HepG2 (cell line): ENCODE results near the gene ALB. TPM values are rescaled to one million over a fixed set of nuclear protein-coding genes. Genes with fewer than 3 reads are reported as not detected.

Source experiments
- ATAC-seq: fragments of 200-7000 bp; cut with Tn5 transposase; 3 replicates; pipeline ENCODE4 v1.9.1; 2020; ENCODE audit warnings: mild to moderate bottlenecking, moderate library complexity
- BruUV-seq: library from RNA; stranded (reverse); fragments of 400-500 nt; replicated peaks from 2 replicates; lab custom pipeline; 2021; lab: Mats Ljungman, UMichigan
- CTCF ChIA-PET: fragments of 300-600 bp; formaldehyde crosslinking; extraction: SDS; loops from one replicate; lab custom pipeline; 2021; ENCODE audit warnings: low total read pairs, inconsistent platforms, low intra/inter-chr PET ratio; lab: Yijun Ruan, JAX
- POLR2A ChIA-PET: fragments of 350-600 bp; sonication (Branson Sonifier 250); formaldehyde crosslinking; loops from one replicate; lab custom pipeline; 2020; ENCODE audit warnings: antibody characterized with exemption, inconsistent platforms; lab: Yijun Ruan, JAX
- DNase-seq: peaks from one replicate; pipeline ENCODE4 v3.0.0-alpha.2; 2015; ENCODE audit warnings: low spot score
- FAIRE-seq: peaks from 3 replicates; lab custom pipeline; 2011; peaks lifted over from hg19 to GRCh38; lab: Jason Lieb, UNC
- H2AFZ ChIP-seq: one replicate; pipeline ENCODE4 v1.6.1; 2011; ENCODE audit warnings: low read length, inconsistent platforms
- H3K27ac ChIP-seq: fragments of 300-600 bp; 3 replicates; pipeline ENCODE4 v1.8.0; 2011; ENCODE audit warnings: mixed run types, mild to moderate bottlenecking, mixed read lengths, low read length, inconsistent platforms; ENCODE audit not compliant: insufficient read depth; ENCODE audit errors: extremely low read length
- H3K27me3 ChIP-seq, 2 experiments: fragments of 200-600 bp in 1 of 2; 2 replicates in 1 of 2; 3 replicates in 1 of 2; pipeline versions ENCODE4 v1.6.0 to v1.8.0; 2011; ENCODE audit warnings: low read length in 2 of 2, mild to moderate bottlenecking in 2 of 2, moderate library complexity in 2 of 2, inconsistent platforms in 1 of 2; ENCODE audit not compliant: insufficient read depth in 2 of 2, control insufficient read depth in 1 of 2
- H3K36me3 ChIP-seq, 2 experiments: fragments of 200-600 bp in 1 of 2; replicated peaks in 1 of 2; 2 replicates in 1 of 2; 3 replicates in 1 of 2; pipeline versions ENCODE4 v1.5.1 to v1.8.0; 2011; ENCODE audit warnings: low read length in 2 of 2, inconsistent platforms in 1 of 2; ENCODE audit not compliant: insufficient read depth in 2 of 2, control insufficient read depth in 1 of 2
- H3K4me1 ChIP-seq: 2 replicates; pipeline ENCODE4 v1.5.1; 2012; ENCODE audit warnings: low read length, inconsistent platforms; ENCODE audit not compliant: insufficient read depth
- H3K4me2 ChIP-seq: 2 replicates; pipeline ENCODE4 v1.6.0; 2011; ENCODE audit warnings: low read depth, low read length, inconsistent platforms
- H3K4me3 ChIP-seq, 3 experiments: fragments of 200-600 bp in 1 of 3; sonication (generic), shearing (Covaris generic) in 1 of 3; replicated peaks in 1 of 3; 2 replicates each; pipeline ENCODE4 v1.5.1; 2011 to 2016; ENCODE audit warnings: low read length in 3 of 3, inconsistent platforms in 2 of 3, low read depth in 2 of 3, mild to moderate bottlenecking in 2 of 3, control low read depth in 1 of 3, mixed read lengths in 1 of 3; ENCODE audit not compliant: insufficient read depth in 1 of 3
- H3K79me2 ChIP-seq: one replicate; pipeline ENCODE4 v1.6.1; 2011; ENCODE audit warnings: low read length, inconsistent platforms; ENCODE audit not compliant: insufficient read depth
- H3K9ac ChIP-seq: 2 replicates; pipeline ENCODE4 v1.6.0; 2011; ENCODE audit warnings: mild to moderate bottlenecking, low read depth, low read length, inconsistent platforms; ENCODE audit not compliant: insufficient read depth
- H3K9me3 ChIP-seq: 2 replicates; pipeline ENCODE4 v1.5.1; 2012; ENCODE audit warnings: mild to moderate bottlenecking, low read length
- H4K20me1 ChIP-seq: 2 replicates; pipeline ENCODE4 v1.6.0; 2011; ENCODE audit warnings: inconsistent platforms, mild to moderate bottlenecking, low read length, moderate library complexity; ENCODE audit not compliant: insufficient read depth
- ADNP ChIP-seq: sonication (generic); formaldehyde crosslinking; IDR thresholded peaks from 2 replicates; pipeline ENCODE4 v1.4.0; 2020; ENCODE audit warnings: missing genetic modification reagents
- CENPT ChIP-seq: sonication (generic); formaldehyde crosslinking; IDR thresholded peaks from 2 replicates; pipeline ENCODE4 v1.8.0; 2022; ENCODE audit warnings: low read depth, mild to moderate bottlenecking, moderate library complexity, missing genetic modification reagents
- ELF1 ChIP-seq: sonication (generic); formaldehyde crosslinking; IDR thresholded peaks from 2 replicates; pipeline ENCODE4 v1.4.0; 2020; ENCODE audit warnings: missing genetic modification reagents
- FOXK2 ChIP-seq: fragments of 450-650 bp; IDR thresholded peaks from 2 replicates; pipeline ENCODE4 v1.6.1; 2016
- FOXO1 ChIP-seq: sonication (generic); formaldehyde crosslinking; IDR thresholded peaks from 2 replicates; pipeline ENCODE4 v1.4.0; 2020; ENCODE audit warnings: missing genetic modification reagents
- IRX3 ChIP-seq: sonication (generic); formaldehyde crosslinking; IDR thresholded peaks from 2 replicates; pipeline ENCODE4 v1.8.1; 2023; ENCODE audit warnings: mild to moderate bottlenecking, low read depth, missing genetic modification reagents, borderline replicate concordance
- NFIC ChIP-seq: IDR thresholded peaks from 2 replicates; pipeline ENCODE4 v1.6.1; 2012; ENCODE audit warnings: mild to moderate bottlenecking, low read length, inconsistent platforms
- PLRG1 ChIP-seq: fragments of 450-650 bp; conservative IDR thresholded peaks from 2 replicates; pipeline ENCODE4 v1.6.1; 2016
- POLR2AphosphoS5 ChIP-seq: IDR thresholded peaks from 2 replicates; pipeline ENCODE4 v1.6.1; 2012; ENCODE audit warnings: low read depth, low read length
- RBM39 ChIP-seq: fragments of 200-400 bp; formaldehyde crosslinking; IDR thresholded peaks from one replicate; pipeline ENCODE4 v1.6.1; 2018; ENCODE audit warnings: antibody characterized with exemption, mild to moderate bottlenecking, low read depth, low read length; ENCODE audit not compliant: poor library complexity, severe bottlenecking
- TBL1XR1 ChIP-seq: fragments of 150-350 bp; IDR thresholded peaks from 2 replicates; pipeline ENCODE4 v1.6.1; 2014; ENCODE audit warnings: borderline replicate concordance, low read length; ENCODE audit not compliant: partially characterized antibody
- WIZ ChIP-seq: sonication (generic); formaldehyde crosslinking; IDR thresholded peaks from 2 replicates; pipeline ENCODE4 v1.5.1; 2020; ENCODE audit warnings: mild to moderate bottlenecking, missing genetic modification reagents
- XRCC5 ChIP-seq: fragments of 200-400 bp; formaldehyde crosslinking; optimal IDR thresholded peaks from 2 replicates; pipeline ENCODE3; 2017; ENCODE audit warnings: mild to moderate bottlenecking, low read length
- YEATS2 ChIP-seq: sonication (generic); formaldehyde crosslinking; IDR thresholded peaks from 2 replicates; pipeline ENCODE4 v1.4.0; 2020; ENCODE audit warnings: missing genetic modification reagents, borderline replicate concordance
- ZMYM4 ChIP-seq: sonication (generic); formaldehyde crosslinking; IDR thresholded peaks from 2 replicates; pipeline ENCODE4 v1.8.1; 2023; ENCODE audit warnings: mild to moderate bottlenecking, missing genetic modification reagents
- ZNF260 ChIP-seq: sonication (generic); formaldehyde crosslinking; IDR thresholded peaks from 2 replicates; pipeline ENCODE4 v1.4.0; 2020; ENCODE audit warnings: missing genetic modification reagents, low read depth, mild to moderate bottlenecking, borderline replicate concordance
- ZNF354B ChIP-seq: sonication (generic); formaldehyde crosslinking; IDR thresholded peaks from 2 replicates; pipeline ENCODE4 v1.8.0; 2022; ENCODE audit warnings: mild to moderate bottlenecking, missing genetic modification reagents
- ZNF468 ChIP-seq: sonication (generic); formaldehyde crosslinking; IDR thresholded peaks from 2 replicates; pipeline ENCODE4 v1.8.0; 2022; ENCODE audit warnings: mild to moderate bottlenecking, moderate library complexity, missing genetic modification reagents
- ZNF546 ChIP-seq: sonication (generic); formaldehyde crosslinking; conservative IDR thresholded peaks from 2 replicates; pipeline ENCODE4 v1.8.1; 2023; ENCODE audit warnings: mild to moderate bottlenecking, missing genetic modification reagents
- ZNF775 ChIP-seq: sonication (generic); formaldehyde crosslinking; IDR thresholded peaks from 2 replicates; pipeline ENCODE4 v1.4.0; 2020; ENCODE audit warnings: missing genetic modification reagents, mild to moderate bottlenecking, moderate library complexity, borderline replicate concordance
- WGBS: methylation state at CpG from one replicate; pipeline ENCODE4 v1.1.6; 2017; ENCODE audit warnings: low lambda C conversion rate; 5-methylcytosine and 5-hydroxymethylcytosine counted together
- in situ Hi-C: cut with HindIII; loops from 2 replicates; pipeline ENCODE4 v1.10.0; 2017; ENCODE audit warnings: low pct_unique_long_range_greater_than_20kb; ENCODE audit not compliant: extremely low pct_ligation_motif_present
- intact Hi-C: fragments of 100-400 bp; cut with micrococcal nuclease; formaldehyde crosslinking; loops from one replicate; pipeline ENCODE4 v1.10.0; 2022; ENCODE audit not compliant: unreplicated experiment
- polyA plus RNA-seq, 8 experiments: library from polyadenylated mRNA; depleted of rRNA in 3 of 8; stranded (reverse) in 7 of 8; unstranded in 1 of 8; fragments of >200 nt; fragmentation: Illumina TruSeq in 4 of 8; extraction: Trizol in 4 of 8; gene quantifications; 2 replicates each; pipeline versions ENCODE4 v1.2.1 to v1.2.3, GENCODE V29; 2011 to 2016; ENCODE audit warnings: low read depth in 4 of 8, missing spikeins in 1 of 8, mixed read lengths in 1 of 8; ENCODE audit not compliant: insufficient read depth in 1 of 8
- total RNA-seq, 5 experiments: library from RNA; depleted of rRNA; stranded (reverse); fragments of >200 nt; fragmentation: Illumina TruSeq; extraction: Trizol; gene quantifications; 2 replicates each; pipeline ENCODE4 v1.2.3, GENCODE V29; 2016; ENCODE audit warnings: low read depth in 1 of 5
- TF ChIP-seq, protein P1 (sequence below): sonication (generic); formaldehyde crosslinking; conservative IDR thresholded peaks from 2 replicates; pipeline ENCODE4 v1.8.0; 2022; ENCODE audit warnings: mild to moderate bottlenecking, moderate library complexity, missing genetic modification reagents
- TF ChIP-seq, protein P2 (sequence below): sonication (generic); formaldehyde crosslinking; IDR thresholded peaks from 2 replicates; pipeline ENCODE4 v1.5.1; 2020; ENCODE audit warnings: mild to moderate bottlenecking, missing genetic modification reagents, moderate library complexity
- TF ChIP-seq, protein P3 (sequence below): IDR thresholded peaks from 2 replicates; pipeline ENCODE4 v1.6.1; 2012; ENCODE audit warnings: inconsistent platforms

The ALB gene
- total and polyA plus RNA-seq, 2 of the 13 experiments (the other 11 are each of a cell fraction or from before 2014, with no cell fraction given) = 22,259 to 22,625 TPM

DNA sequence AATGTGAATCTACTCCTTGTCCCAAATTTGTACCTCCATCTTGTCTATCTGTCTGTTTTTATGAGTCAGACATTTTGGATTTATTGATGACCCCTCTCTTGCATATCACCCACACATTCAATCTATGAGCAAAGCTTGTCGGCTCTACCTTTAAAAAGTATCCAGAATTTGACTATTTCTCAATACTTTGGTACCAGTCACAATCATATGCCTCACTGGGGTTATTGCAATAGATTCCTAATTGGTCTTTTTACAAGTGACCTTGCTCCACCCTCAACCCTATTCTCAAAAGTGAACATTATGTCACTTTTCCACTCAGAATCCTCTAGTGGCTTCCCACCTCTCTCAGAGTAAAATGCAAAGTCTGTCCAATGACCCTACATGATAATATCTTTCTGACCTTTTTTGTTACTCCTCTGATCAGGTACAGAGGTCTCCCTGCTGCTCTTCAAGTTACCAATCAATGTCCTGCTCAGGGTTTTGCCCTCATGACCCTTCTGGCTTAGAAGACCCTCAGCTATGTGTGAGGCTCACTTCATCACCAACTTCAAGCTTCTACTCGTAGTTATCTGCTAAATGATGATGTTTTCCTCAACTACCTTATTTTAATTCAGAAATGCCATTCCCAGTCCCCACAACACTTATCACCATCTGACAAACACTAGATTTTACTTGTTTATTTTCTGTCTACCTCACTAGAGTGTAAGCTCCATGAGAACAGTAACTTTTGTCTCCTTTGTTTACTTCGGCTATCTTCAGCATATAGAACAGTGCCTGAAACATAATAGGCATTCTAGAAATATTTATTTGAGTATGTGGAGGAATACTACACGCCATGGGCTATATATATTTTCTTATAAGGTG is 54.3 kb downstream of the ALB start:
- no TSS peak for BruUV-seq
- H2AFZ ChIP-seq = no peak overlapping the region
- peaks cover 1 to 9% of the 10 kb centered on the region in 2 experiments; a peak in 3 of 5 replicates for H3K36me3 ChIP-seq
- no peaks in the 10 kb centered on the region for H3K9me3 ChIP-seq
- H3K79me2 ChIP-seq = no peaks in the 10 kb centered on the region
- H3K4me3 ChIP-seq = no peak overlapping the region
- CTCF ChIA-PET = no interaction called here
- POLR2A ChIA-PET = interaction anchor here (0.6 to 1.5 kb wide), 4 partner anchors 8 to 114 kb away, joined by 3 to 5 read pairs (median 3); no protein-coding TSS in a partner anchor
- DNase-seq (no peak), ATAC-seq (peak; percentile 33), FAIRE-seq (no peak)
- intact Hi-C loops = no loop called here
- no peak overlapping the region for H3K27ac ChIP-seq
- 63% methylated on average over 4 of the region's 4 CpGs for WGBS
- no peak overlapping the region for H3K4me2 ChIP-seq
- in situ Hi-C loops = loop anchor here (25.0 kb wide), 1 partner anchor 104 kb away; no protein-coding TSS in a partner anchor
- no peaks in the 10 kb centered on the region for H3K27me3 ChIP-seq
- H3K9ac ChIP-seq = no peak overlapping the region
- no peaks in the 10 kb centered on the region; the same call in 1 of the 2 replicates for H4K20me1 ChIP-seq
- H3K4me1 ChIP-seq = peaks cover 3% of the 10 kb centered on the region
- TF ChIP-seq IRX3 (no peak; the same call in 1 of the 2 replicates), ZNF775 (CRISPR knock-in tag) (no peak), XRCC5 (no peak), PLRG1 (no peak), YEATS2 (CRISPR knock-in tag) (no peak), FOXK2 (no peak), WIZ (CRISPR knock-in tag) (no peak), POLR2AphosphoS5 (peak; percentile 71), FOXO1 (CRISPR knock-in tag) (no peak), RBM39 (no peak), NFIC (peak; percentile 39; the same call in 1 of the 2 replicates), ZNF468 (CRISPR knock-in tag) (no peak), ZNF546 (CRISPR knock-in tag) (no peak), ADNP (CRISPR knock-in tag) (no peak), TBL1XR1 (no peak), CENPT (CRISPR knock-in tag) (no peak), ZMYM4 (CRISPR knock-in tag) (0 out of 2 replicates have a peak, but pooled peaks have one; percentile 20), ZNF354B (CRISPR knock-in tag) (no peak), ZNF260 (CRISPR knock-in tag) (no peak), ELF1 (CRISPR knock-in tag) (no peak)
- TF ChIP-seq, protein P1, sequence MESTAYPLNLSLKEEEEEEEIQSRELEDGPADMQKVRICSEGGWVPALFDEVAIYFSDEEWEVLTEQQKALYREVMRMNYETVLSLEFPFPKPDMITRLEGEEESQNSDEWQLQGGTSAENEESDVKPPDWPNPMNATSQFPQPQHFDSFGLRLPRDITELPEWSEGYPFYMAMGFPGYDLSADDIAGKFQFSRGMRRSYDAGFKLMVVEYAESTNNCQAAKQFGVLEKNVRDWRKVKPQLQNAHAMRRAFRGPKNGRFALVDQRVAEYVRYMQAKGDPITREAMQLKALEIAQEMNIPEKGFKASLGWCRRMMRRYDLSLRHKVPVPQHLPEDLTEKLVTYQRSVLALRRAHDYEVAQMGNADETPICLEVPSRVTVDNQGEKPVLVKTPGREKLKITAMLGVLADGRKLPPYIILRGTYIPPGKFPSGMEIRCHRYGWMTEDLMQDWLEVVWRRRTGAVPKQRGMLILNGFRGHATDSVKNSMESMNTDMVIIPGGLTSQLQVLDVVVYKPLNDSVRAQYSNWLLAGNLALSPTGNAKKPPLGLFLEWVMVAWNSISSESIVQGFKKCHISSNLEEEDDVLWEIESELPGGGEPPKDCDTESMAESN = peak; percentile 57; the same call in 1 of the 2 replicates
- TF ChIP-seq, protein P2, sequence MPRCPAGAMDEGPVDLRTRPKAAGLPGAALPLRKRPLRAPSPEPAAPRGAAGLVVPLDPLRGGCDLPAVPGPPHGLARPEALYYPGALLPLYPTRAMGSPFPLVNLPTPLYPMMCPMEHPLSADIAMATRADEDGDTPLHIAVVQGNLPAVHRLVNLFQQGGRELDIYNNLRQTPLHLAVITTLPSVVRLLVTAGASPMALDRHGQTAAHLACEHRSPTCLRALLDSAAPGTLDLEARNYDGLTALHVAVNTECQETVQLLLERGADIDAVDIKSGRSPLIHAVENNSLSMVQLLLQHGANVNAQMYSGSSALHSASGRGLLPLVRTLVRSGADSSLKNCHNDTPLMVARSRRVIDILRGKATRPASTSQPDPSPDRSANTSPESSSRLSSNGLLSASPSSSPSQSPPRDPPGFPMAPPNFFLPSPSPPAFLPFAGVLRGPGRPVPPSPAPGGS (CRISPR knock-in tag) = no peak
- TF ChIP-seq, protein P3, sequence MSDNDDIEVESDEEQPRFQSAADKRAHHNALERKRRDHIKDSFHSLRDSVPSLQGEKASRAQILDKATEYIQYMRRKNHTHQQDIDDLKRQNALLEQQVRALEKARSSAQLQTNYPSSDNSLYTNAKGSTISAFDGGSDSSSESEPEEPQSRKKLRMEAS = peak; percentile 17; the same call in 1 of the 2 replicates
